ENCODE measurements around the gene SV2A.
A peak's percentile ranks its signal among the peaks of the same experiment; 100 is the strongest.
"Not testable (repeated sequence)": the region's sequence is repeated elsewhere in the genome, so short reads cannot be mapped to it uniquely, and the experiment has no call there.

Gene SV2A, protein sequence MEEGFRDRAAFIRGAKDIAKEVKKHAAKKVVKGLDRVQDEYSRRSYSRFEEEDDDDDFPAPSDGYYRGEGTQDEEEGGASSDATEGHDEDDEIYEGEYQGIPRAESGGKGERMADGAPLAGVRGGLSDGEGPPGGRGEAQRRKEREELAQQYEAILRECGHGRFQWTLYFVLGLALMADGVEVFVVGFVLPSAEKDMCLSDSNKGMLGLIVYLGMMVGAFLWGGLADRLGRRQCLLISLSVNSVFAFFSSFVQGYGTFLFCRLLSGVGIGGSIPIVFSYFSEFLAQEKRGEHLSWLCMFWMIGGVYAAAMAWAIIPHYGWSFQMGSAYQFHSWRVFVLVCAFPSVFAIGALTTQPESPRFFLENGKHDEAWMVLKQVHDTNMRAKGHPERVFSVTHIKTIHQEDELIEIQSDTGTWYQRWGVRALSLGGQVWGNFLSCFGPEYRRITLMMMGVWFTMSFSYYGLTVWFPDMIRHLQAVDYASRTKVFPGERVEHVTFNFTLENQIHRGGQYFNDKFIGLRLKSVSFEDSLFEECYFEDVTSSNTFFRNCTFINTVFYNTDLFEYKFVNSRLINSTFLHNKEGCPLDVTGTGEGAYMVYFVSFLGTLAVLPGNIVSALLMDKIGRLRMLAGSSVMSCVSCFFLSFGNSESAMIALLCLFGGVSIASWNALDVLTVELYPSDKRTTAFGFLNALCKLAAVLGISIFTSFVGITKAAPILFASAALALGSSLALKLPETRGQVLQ

DNA sequence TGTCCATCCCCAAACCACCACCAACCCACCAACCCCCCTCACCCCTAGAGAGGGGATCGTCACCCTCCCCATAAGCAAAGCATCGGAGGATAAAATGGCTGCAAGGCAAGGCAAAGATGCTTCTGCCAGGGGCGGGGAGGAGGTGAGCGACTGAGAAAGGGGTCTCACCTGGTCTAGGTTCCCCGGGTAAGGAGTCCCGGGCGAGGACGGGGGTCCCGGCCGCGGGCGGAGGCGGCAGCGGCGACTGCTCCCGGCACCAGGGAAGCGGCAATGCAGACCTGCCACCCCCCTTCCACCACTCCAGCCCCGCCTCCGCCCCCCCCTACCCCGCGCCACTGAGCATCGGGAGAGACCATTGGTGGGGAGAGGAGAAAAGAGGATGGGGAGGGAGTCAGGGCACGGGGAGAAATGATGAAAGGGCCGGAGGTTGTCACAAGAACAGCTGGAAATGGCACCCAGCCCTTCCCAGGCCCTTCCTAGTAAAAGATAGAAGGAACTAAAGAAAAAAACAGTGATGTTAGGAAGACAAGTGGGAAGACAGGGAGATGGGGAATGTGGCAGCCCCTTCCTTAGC is at the start of gene SV2A:
SV2A (minus strand) TSS at position 274 of the 574 bp plus-strand sequence. CDS start 4,004 bp downstream, outside the sequence.
- DNase-seq (ENCODE audit: low spot score), result peak; percentile 82

DNA sequence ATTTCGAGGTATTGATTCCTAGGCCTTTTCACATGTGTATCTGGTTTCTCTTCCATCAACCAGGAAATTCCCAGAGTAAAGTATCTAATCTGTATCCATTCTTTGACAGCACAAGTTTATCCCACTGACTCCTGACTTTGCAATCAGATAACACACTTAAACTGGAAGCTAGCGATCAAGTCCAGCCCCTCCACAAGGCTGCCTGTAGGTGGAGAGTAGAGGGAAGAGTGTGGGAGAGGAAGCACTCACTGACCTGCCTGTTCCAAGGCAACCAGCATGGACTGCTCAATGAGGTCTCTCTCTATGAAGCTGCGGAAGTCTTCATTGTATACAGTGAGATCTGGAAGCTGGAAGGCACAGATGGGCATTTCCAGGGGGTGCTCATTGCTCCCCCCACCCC is 49.4 kb upstream of the SV2A start:
- DNase-seq (ENCODE audit: low spot score), result no peak

DNA sequence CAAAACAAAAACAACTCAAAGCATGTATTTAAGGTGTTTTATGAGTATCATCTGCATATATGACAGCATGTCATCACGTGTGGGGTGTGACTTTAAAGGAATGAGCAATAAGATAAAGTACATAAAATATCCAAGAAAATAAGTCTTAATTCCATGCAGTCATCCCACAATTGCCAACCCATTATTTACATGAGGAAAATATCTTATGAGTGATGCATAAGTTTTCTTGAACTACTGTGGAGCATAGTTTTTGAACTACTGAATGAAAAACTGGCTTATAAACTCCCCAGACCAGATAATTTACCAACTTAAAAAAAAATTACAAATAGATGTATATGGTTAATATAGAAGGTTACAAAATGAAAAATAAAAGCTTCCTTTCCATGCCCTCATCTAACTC is 48.8 kb upstream of the SV2A start:
- no peak for DNase-seq (ENCODE audit: low spot score)

DNA sequence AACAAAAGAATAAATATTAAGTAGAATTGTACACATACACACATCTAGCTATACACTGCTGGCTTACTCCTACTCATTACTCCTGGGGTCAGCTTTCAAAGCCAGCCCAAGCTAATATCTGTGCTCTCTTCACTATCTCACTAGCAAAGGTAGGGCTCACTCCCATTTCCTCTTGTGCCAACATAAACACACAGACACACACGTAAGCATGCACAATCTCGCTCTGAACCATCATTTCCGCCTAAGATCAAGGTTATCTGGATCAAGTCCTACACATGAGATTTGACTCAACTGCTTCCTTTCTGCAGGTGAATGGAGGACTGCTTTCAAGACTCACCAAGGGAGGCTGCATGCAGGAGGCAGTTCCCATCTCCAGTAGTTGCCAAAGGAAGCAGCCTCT is 47.8 kb upstream of the SV2A start:
- no peak for DNase-seq (ENCODE audit: low spot score)

DNA sequence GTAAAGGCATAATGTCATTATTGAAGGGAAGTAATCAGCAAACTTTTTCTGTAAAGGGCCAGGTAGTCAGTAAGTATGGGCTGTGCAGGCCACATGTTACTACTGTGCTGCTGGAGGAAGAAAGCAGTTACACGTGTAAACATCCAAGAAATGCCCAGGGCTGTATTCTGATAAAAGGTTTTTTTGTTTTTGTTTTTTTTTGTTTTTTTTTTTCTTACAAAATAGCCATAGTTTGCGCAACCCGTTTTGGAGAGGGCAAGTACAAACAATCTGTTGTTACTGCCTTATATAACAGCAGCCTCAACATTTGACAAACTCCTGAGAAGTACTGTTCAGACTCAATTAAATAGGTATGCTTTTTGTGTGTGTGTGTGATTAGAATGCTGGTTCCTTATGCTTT is 45.7 kb upstream of the SV2A start:
- DNase-seq (ENCODE audit: low spot score), result no peak

DNA sequence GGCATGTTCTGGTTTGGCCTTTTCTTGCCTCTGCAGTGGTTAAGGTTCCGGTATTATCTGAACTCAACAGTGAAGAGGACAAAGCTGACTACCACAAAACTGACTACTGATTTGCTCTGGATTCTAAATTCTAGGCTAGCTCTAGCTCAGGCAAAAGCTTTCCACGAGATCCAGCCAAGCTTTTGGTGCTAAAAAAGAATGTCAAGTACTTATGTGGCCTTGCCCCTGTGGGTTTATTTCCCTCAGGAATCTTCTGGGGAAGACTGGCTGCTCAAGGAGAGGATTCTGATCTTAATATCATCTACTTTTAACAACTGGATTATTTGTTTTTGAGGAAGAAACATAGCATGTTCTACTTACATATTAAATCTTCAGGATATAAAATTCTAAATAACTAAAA is 45.1 kb upstream of the SV2A start:
- DNase-seq (ENCODE audit: low spot score), result no peak

DNA sequence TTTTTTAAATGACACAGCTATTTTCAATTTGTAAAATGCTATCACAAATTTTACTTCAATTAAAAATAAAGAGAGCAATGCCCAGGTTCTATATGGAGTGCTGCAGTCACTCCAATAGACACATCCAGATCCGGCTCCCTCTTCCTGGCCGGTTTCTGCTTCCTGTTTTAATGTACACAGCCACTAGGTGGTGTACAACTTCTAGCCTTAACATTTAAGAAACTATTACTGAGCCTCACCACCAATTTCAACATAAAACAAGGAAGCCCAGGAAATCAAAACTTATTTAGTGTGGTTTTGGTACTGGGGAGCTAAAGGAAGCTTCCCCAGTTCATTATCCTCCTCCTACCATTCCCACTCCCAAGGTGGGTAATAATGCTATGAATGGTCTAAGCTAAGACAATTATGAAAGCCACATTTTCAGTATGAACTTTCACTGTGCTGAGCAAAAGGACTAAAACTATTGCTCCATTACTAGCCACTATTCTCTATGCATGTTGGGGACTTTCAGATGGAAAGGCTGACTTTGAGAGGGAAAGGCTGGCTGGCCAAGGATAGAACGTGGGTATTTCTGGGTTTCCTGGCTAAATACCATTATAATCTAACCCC is 44.5 kb upstream of the SV2A start:
- peak; percentile 73 for DNase-seq (ENCODE audit: low spot score)

DNA sequence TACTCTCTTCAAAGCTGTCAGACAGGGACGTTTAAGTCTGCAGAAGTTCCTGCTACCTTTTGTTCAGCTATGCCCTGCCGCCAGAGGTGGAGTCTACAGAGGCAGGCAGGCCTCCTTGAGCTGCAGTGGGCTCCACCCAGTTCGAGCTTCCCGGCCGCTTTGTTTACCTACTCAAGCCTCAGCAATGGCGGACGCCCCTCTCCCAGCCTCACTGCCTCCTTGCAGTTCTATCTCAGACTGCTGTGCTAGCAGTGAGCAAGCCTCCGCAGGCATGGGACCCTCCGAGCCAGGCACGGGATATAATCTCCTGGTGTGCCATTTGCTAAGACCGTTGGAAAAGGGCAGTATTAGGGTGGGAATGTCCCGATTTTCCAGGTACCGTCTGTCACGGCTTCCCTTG is 39.9 kb upstream of the SV2A start:
- not testable (repeated sequence) for DNase-seq (ENCODE audit: low spot score)

DNA sequence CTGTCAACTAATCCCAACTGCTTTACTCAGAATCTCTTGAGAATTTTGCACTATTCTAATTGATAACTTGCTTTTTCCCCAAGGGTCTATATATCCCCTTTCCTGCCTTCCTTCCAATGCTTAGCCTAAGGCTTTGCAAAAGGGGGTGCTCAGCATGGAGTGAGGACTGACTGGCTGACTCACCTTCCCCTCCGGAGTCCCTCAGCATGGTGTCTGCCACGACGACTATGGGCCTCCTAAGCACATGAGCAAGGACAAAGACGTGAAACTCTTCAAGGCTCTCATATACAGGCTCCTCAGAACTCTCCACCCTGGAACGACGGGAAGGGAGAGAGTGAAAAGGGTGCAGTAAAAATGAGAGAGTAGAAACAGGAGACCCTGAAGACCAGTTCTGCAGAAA is 32.3 kb upstream of the SV2A start:
- no peak for DNase-seq (ENCODE audit: low spot score)

DNA sequence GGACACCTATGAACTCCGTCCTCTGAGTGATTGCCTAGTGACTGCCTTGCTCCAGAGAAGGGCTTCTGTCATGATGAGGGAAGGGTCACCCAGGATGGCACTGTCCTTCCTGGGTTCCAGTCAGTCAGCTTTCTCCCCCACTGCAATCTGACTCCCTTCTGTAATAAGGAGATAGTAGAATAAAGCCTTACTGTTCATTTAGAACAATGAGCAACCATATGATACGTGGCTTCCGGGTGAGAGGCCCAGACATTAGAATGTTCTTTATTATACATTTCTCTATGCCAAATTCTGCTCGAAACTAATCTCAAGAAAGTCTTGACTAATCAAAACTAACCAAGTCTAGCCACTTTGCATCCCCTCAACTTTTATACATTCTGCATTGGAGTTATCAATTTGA is 27.6 kb upstream of the SV2A start:
- no peak for DNase-seq (ENCODE audit: low spot score)

DNA sequence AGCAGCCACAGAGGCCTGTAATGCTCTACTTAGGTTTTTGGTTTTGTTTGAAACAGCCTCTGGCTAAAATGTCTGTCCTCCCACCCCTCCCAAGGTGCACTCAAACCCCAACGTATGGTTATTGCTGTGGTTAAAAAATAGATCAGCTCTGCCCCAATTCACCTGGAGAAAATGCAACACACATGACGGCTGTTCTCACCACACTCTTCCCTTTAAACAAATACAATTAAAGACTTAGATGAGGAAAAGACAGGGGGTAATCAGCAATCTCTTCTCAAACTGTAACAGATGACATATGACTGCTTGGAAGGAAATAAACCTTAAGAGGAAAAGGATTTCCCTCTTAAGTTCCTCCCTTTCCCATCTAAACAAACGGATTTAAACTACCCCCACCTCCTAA is 25.2 kb upstream of the SV2A start:
- no peak for DNase-seq (ENCODE audit: low spot score)

DNA sequence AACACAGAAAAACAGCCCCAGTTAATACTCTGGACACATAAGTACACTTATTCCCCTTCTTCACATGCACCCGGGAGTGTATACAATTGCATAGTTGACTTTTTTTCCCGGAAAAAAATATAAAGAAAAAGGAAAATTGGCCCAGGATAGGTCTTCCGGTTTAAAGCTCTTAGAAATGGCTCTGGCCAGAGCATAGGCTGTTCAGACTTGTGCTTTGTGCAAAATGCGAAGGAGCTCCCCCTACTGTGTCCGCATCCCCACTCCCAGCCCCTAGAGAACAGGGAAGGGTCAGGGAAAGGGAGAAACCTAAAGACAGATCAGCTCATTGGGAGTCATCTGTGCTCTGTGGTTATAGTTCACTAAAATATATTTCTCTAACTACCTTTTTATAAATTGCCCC is 24.6 kb upstream of the SV2A start:
- peak; percentile 21 for DNase-seq (ENCODE audit: low spot score)

DNA sequence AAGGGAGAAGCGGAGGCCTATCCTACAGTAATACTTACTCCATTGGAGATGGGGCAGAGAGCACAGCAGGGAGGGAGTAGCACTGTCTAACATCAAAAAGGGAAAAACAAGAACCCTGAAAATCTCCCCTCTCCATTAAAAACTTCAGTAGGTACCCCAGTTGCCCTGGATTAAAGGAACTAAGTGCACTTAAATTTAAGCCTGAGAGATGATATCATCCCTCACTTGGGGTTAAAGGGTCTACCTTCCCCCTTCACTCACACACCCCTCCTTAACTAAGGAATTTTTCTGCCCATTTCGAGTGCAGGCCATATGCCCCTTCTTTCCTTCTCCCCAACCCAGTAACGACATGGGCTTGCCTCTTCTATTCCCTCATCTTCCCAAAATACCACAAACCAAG is 22.8 kb upstream of the SV2A start:
- DNase-seq (ENCODE audit: low spot score), result no peak

DNA sequence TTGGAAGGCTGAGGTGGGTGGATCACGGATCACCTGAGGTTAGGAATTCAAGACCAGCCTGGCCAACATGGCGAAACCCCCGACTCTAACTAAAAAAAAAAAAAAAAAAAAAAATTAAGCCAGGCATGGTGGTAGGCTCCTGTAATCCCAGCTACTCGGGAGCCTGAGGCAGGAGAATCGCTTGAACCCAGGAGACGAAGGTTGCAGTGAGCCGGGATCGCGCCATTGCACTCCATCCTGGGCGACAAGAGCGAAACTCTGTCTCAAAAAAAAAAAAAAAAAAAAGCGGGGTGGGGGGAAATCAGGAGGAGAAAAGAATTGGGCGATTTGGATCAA is 21.0 kb upstream of the SV2A start:
- DNase-seq (ENCODE audit: low spot score), result not testable (repeated sequence)

DNA sequence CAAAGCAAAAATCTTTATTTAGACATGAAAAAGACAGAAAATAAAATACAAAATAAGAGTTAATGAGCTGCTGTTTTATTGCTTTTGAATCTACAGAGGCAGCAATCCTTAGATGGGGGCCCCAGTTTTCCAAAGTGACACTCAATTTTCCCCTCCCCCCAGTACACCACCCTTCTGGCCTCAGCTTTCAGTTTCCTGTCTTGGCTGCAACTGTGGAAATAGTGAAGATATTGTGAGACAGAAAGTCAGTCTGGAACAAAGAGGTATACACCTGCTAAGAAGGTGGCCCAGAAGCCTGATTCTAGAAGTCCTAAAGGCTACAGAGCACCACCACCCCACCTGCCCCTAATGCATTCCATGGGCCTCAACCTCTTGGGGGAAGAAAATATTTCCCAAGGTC is 20.1 kb upstream of the SV2A start:
- DNase-seq (ENCODE audit: low spot score), result no peak

DNA sequence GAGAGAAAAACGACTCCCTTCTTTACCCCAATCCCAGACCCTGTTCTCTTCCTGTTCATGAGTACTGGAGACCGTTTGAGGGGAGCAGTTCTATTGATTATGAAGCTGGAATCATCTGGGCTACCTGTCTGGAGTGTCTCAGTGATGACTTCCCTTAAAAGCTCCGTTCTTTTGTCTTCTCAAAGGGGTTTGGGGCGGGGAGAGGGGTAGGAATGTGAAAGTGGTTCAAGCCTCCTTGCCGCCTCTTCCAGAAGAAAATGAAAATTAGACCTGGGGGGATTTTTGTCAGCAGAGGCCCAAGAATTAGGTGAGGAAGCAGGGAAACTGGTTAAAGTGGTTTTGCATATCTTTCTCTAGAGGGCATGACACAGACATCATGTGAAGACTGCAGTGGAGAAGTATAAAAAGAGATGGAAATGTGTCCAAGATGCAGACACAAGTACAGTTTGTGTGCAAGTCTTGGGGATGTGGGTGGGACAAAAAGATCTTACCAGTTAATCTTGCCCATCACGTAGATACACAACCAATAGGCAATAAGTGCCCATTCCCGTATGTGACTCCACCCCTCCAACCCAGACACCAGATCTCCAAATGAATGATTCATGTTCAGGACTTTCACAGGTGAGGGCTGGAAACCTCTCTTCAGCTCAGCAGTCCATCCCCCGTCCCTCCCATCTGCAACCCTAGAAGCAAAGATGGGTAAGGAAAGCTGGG is 19.5 kb upstream of the SV2A start:
- DNase-seq (ENCODE audit: low spot score), result peak; percentile 45

DNA sequence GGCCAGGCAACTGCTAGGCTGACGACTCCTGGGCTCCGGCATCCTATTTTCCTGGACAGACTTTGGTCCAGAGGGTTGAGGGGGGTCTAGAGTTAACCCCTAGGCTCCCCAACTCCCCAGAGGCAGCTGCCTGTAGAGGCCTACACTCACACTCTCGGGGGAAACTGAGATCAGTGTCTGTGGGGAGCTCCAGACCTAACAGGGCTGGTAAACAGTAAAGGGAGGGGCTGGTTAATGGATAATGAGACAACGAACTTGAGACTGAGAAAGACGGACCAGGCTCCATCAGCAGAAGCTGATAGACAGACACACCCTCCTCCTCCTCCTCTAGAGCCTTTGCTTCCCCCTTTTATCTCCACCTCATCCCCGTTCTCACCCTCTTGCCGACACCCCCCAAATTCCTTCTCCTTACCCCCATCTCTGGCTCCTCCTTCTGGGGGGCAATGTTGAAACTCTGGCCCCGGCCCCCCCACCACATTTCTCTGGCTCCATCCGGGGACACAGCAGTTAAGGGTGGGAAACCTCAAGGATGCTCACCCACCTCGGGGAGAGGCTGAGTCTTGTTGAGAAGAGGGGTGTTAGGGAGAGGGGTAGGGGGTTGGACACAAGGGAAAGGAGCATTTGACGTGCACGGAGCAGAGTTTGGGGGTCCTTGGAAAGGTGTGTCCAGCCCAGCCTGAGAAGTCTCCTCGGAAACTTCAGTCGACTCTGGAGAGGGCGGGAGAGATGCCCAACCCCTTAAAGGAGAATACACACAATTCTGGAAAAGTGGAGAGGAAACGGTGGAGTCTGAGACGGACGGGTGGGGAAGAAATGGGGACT is 18.7 kb upstream of the SV2A start, which contains the start of gene MTMR11:
MTMR11 (minus strand) TSS at position 710 of the 822 bp plus-strand sequence; CDS start at position 478, 232 bp downstream.
- DNase-seq (ENCODE audit: low spot score), result peak; percentile 65

DNA sequence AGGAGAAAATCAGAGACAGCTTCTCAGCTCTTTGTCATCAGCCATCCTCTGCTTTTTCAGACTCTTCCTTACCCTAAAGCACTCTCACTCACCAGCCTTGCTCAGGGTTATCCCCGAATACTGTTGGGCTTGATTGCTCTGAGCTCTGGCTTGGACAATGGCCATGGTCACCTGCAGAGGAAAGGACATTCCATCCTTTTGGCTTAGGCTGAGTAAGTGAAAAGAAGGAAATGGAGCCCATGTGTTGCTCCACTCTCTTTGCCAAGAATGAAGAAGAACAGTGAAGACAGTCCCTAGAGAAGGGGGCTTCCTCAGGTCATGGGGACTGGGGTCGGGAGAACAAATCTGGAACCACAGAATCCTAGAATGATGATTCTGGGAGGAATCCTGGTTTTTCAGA is 16.7 kb upstream of the SV2A start:
- DNase-seq (ENCODE audit: low spot score), result no peak

DNA sequence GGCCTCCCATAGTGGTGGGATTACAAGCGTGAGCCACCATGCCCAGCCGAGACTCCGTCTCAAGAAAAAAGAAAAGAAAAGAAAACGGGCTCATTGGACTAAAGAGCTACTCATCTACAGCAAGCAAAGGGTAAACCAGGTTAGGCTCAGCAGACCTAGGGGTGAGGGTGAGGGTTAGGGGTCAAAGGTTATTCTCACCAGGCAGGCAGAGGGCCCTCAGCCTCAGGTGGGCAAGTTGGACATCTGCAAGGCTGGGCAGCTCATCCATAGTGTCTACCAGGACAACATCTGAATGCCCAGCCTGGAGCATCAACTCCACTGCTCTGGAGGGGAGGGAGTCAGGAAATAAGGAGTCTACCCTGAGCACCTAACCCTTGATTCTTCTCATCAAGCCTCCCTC is 15.6 kb upstream of the SV2A start:
- no peak for DNase-seq (ENCODE audit: low spot score)

DNA sequence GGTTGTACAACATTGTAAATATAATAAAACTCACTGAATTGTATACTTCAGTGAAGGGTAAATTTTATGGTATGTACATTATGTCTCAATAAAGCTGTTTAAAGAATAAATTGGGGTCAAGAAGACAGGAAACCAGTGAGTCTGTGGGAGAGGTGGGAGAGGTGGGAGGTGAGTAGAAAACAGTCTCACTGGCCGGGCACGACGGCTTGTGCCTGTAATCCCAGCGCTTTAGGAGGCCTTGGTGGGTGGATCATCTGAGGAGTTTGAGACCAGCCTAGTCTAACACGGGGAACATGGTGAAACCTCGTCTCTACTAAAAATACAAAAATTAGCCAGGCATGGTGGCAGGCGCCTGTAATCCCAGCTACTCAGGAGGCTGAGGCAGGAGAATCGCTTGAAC is 14.8 kb upstream of the SV2A start:
- no peak for DNase-seq (ENCODE audit: low spot score)

DNA sequence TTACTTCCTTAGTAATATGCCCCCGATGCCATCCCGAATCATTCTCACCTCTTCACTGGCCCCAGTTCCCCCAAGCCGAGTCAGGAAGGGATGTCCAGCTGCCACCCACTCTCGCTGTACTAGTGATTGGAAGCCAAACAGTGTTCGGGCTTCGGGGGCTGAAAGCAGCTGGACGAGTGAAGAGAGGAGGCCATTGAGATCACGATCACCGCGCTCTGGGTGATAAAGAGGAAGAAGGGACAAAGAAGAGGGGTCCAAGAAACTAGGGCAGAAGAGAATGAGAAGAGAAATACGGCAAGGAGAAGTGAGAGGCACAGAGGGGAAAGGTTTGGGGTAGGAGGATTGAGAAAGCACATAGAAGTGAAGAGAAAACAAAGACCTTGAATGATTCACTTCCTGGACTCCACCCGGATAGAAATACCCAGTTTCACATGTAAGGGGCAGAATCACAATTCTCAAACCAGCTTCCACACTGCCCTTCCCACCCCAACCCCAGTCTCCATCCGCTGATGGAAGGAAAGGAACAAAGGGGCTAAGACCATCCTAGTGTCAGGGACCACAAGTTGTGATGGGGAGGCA is 13.7 kb upstream of the SV2A start:
- no peak for DNase-seq (ENCODE audit: low spot score)

Data from AG08395 (cell line).